GM20431 (cell line): Measurements from ENCODE around the gene LCE2D.
"Not testable (repeated sequence)": the region's sequence is repeated elsewhere in the genome, so short reads cannot be mapped to it uniquely, and the experiment has no call there.

Source experiments
- in situ Hi-C: fragments of 300-500 bp; cut with MseI, MboI; formaldehyde crosslinking; loops from one replicate; pipeline ENCODE4 v1.15.0; 2020; ENCODE audit warnings: low sequenced_read_pairs; ENCODE audit not compliant: unreplicated experiment

The LCE2D gene

GRCh38 chr1:152685823-152686222 is 22.6 kb downstream of the LCE2D start, which contains the start of gene LCE2B:
LCE2B (plus strand) TSS chr1:152686123; CDS start chr1:152686844, 721 bp downstream.
- in situ Hi-C loops = not testable (repeated sequence)

DNA sequence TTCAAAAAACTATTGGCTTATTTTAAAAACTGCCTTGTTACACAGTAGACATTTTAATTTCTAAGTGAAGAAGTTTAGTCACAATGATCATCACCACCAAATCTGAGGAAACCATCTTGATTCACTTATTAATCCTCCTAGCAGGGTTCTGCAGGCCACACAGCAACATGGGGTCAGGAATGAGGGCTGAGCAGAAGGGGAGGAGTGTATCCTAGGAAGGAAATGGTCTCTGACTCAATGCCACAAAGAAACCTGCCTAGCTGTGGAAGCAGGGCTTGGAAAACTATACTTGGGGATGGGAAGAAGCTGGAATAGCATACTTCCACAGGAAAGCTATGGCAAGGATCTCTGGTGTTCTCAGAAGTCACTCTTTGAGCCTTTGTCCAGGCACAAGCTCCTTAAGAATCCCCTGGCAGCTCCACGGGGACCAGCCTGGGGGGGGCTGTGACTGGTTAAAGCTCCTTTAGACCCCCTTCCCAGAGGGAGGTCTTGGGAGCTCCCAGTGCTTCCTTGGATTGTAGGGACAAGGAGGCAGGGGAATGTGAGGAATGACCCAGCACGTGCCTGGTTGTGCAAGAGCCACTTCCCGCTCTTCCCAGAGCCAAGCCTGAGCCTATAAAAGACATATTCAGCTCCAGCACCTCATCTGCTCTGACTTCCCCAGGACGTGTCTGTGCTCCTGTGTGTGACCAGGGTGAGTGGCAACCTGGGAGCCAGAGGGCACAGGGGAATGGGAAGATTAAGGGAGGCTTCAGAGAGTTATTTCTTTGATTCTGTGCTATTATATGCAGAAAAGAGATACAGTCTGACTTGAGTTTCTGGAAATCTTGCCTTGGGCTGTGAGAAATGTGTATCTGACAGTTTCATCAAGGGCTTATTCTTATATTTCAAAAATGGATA is 34.8 kb downstream of the LCE2D start, which contains the start of gene LCE2A:
TSS of gene LCE2A (plus strand) at position 645 of the 900 bp plus-strand sequence. CDS start 557 bp downstream, outside the sequence.
- in situ Hi-C loops = no loop called here

DNA sequence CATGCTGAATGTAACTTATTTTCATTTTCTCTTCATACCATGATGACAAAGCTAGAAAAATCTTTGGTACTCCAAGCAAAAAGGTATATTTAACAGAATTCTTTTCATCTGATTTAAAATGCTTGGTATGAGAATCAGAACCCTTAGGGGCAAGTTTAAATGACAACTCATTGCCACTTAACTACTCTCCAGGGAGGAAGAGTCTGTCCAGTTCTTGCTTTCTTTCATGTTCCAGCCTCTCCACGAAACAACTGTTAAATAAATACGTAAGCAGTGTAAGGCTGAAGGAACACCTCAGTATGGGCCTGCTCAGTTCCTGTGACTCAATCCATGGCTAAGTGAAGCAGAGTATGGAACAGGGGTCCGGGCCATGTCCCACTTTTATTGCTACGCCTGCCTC is 36.6 kb downstream of the LCE2D start:
- in situ Hi-C loops = no loop called here

DNA sequence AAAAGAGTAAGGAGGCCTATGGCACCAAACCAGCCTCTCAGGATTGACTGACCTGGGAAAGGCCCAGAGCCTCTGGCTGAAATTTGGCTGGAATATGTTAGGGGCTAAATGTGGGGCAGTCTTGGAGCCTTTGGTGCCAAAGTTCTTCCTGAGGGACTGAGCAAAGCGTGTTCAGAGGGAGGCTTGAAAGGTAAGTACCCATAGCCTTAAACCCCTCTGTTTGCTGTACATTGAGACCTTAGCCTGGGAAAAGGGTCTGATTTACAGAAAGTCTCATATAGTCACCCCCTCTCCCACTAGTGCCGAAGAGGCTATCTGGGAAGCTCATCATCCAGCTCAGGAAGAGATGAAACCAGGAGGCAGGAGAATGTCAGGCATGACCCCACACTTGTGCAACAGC is 44.7 kb downstream of the LCE2D start, which contains the start of gene LCE4A:
TSS of gene LCE4A (plus strand) at position 301 of the 400 bp plus-strand sequence. CDS start 916 bp downstream, outside the sequence.
- in situ Hi-C loops = no loop called here
